WTC11 (cell line): Measurements from ENCODE around the gene FOXD3. TPM values are rescaled to one million over a fixed set of nuclear protein-coding genes. Genes with fewer than 3 reads are reported as not detected.

Experiments used
- ATAC-seq: fragments of 200-7000 bp; cut with Tn5 transposase; 2 replicates; pipeline ENCODE4 v1.10.0; 2021; ENCODE audit warnings: mild to moderate bottlenecking, moderate library complexity
- CTCF ChIA-PET: fragments of 300-600 bp; sonication (Branson Sonifier 250); formaldehyde crosslinking; loops from one replicate; lab custom pipeline; 2021; ENCODE audit warnings: antibody characterized with exemption; lab: Charles Lee
- POLR2A ChIA-PET: fragments of 350-600 bp; sonication (Branson Sonifier 250); formaldehyde crosslinking; loops from one replicate; lab custom pipeline; 2021; ENCODE audit warnings: antibody characterized with exemption; lab: Charles Lee
- DNase-seq: peaks from one replicate; pipeline ENCODE4 v3.0.0; 2021; ENCODE audit warnings: low spot score
- H3K27ac Mint-ChIP-seq: 2 replicates; pipeline ENCODE4 v1.8.0; 2021; ENCODE audit warnings: mixed read lengths
- H3K27me3 Mint-ChIP-seq: 2 replicates; pipeline ENCODE4 v1.8.0; 2021; ENCODE audit warnings: low read depth, mild to moderate bottlenecking, moderate library complexity, mixed read lengths
- H3K36me3 Mint-ChIP-seq: 2 replicates; pipeline ENCODE4 v1.8.0; 2021; ENCODE audit warnings: mixed read lengths
- H3K4me1 Mint-ChIP-seq: 2 replicates; pipeline ENCODE4 v1.8.0; 2022; ENCODE audit warnings: mixed read lengths
- H3K4me3 Mint-ChIP-seq: 2 replicates; pipeline ENCODE4 v1.8.0; 2021; ENCODE audit warnings: mild to moderate bottlenecking, moderate library complexity, mixed read lengths
- H3K9me3 Mint-ChIP-seq: 2 replicates; pipeline ENCODE4 v1.8.0; 2021; ENCODE audit warnings: mixed read lengths
- CREB1 ChIP-seq: sonication (generic); formaldehyde crosslinking; IDR thresholded peaks from 2 replicates; pipeline ENCODE4 v1.8.0; 2023; ENCODE audit warnings: mild to moderate bottlenecking, missing genetic modification reagents
- ESRRA ChIP-seq: sonication (generic); formaldehyde crosslinking; IDR thresholded peaks from 2 replicates; pipeline ENCODE4 v1.8.1; 2022; ENCODE audit warnings: mild to moderate bottlenecking, missing genetic modification reagents, borderline replicate concordance
- FOXJ3 ChIP-seq: sonication (generic); formaldehyde crosslinking; IDR thresholded peaks from 2 replicates; pipeline ENCODE4 v1.9.0; 2021; ENCODE audit warnings: missing genetic modification reagents, mild to moderate bottlenecking, borderline replicate concordance
- GABPB1 ChIP-seq: sonication (generic); formaldehyde crosslinking; IDR thresholded peaks from 2 replicates; pipeline ENCODE4 v1.8.1; 2023; ENCODE audit warnings: mild to moderate bottlenecking, missing genetic modification reagents
- GRHL2 ChIP-seq: fragments of 250-450 bp; sonication (Bioruptor Pico); IDR thresholded peaks from 2 replicates; pipeline ENCODE4 v1.8.0; 2022; ENCODE audit warnings: mild to moderate bottlenecking, moderate library complexity; ENCODE audit not compliant: insufficient replicate concordance, severe bottlenecking
- KAT7 ChIP-seq: sonication (generic); formaldehyde crosslinking; IDR thresholded peaks from 2 replicates; pipeline ENCODE4 v1.8.1; 2023; ENCODE audit warnings: missing genetic modification reagents, mild to moderate bottlenecking, borderline replicate concordance
- MYBL2 ChIP-seq: sonication (generic); formaldehyde crosslinking; IDR thresholded peaks from 2 replicates; pipeline ENCODE4 v1.8.1; 2023; ENCODE audit warnings: mild to moderate bottlenecking, moderate library complexity, missing genetic modification reagents
- NFYB ChIP-seq: sonication (generic); formaldehyde crosslinking; conservative IDR thresholded peaks from 2 replicates; pipeline ENCODE4 v1.8.0; 2022; ENCODE audit warnings: low read depth, missing genetic modification reagents
- NR1H2 ChIP-seq: sonication (generic); formaldehyde crosslinking; IDR thresholded peaks from 2 replicates; pipeline ENCODE4 v1.9.0; 2021; ENCODE audit warnings: mild to moderate bottlenecking, moderate library complexity, missing genetic modification reagents
- PRRX2 ChIP-seq: fragments of 250-450 bp; sonication (Bioruptor Pico); IDR thresholded peaks from 2 replicates; pipeline ENCODE4 v1.8.0; 2021; ENCODE audit warnings: mild to moderate bottlenecking
- RELA ChIP-seq: sonication (generic); formaldehyde crosslinking; IDR thresholded peaks from 2 replicates; pipeline ENCODE4 v1.8.1; 2022; ENCODE audit warnings: missing genetic modification reagents, mild to moderate bottlenecking, borderline replicate concordance
- SMAD4 ChIP-seq: sonication (generic); formaldehyde crosslinking; IDR thresholded peaks from 2 replicates; pipeline ENCODE4 v1.8.0; 2022; ENCODE audit warnings: mild to moderate bottlenecking, missing genetic modification reagents
- TCF7 ChIP-seq: sonication (generic); formaldehyde crosslinking; IDR thresholded peaks from 2 replicates; pipeline ENCODE4 v1.8.0; 2022; ENCODE audit warnings: mild to moderate bottlenecking, low read depth, missing genetic modification reagents, moderate library complexity
- ZNF219 ChIP-seq: sonication (generic); formaldehyde crosslinking; IDR thresholded peaks from 2 replicates; pipeline ENCODE4 v1.8.0; 2023; ENCODE audit warnings: missing genetic modification reagents, mild to moderate bottlenecking, borderline replicate concordance
- ZNF263 ChIP-seq: sonication (generic); formaldehyde crosslinking; IDR thresholded peaks from 2 replicates; pipeline ENCODE4 v1.8.1; 2022; ENCODE audit warnings: low read depth, mild to moderate bottlenecking, moderate library complexity, missing genetic modification reagents
- ZNF671 ChIP-seq: fragments of 250-450 bp; sonication (Bioruptor Pico); IDR thresholded peaks from 2 replicates; pipeline ENCODE4 v1.8.0; 2021; ENCODE audit warnings: mild to moderate bottlenecking
- total RNA-seq: library from RNA; stranded (reverse); gene quantifications from 3 replicates; pipeline ENCODE4 v1.2.3, GENCODE V29; 2021
- TF ChIP-seq, protein P1 (sequence below): sonication (generic); formaldehyde crosslinking; IDR thresholded peaks from 2 replicates; pipeline ENCODE4 v1.8.1; 2023; ENCODE audit warnings: mild to moderate bottlenecking, missing genetic modification reagents, moderate library complexity
- TF ChIP-seq, protein P2 (sequence below): sonication (generic); formaldehyde crosslinking; IDR thresholded peaks from 2 replicates; pipeline ENCODE4 v1.8.1; 2023; ENCODE audit warnings: mild to moderate bottlenecking, moderate library complexity, missing genetic modification reagents
- TF ChIP-seq, protein P3 (sequence below): fragments of 250-450 bp; sonication (Bioruptor Pico); IDR thresholded peaks from 2 replicates; pipeline ENCODE4 v2.1.2; 2022; ENCODE audit warnings: mild to moderate bottlenecking, moderate library complexity
- TF ChIP-seq, protein P4 (sequence below): sonication (generic); formaldehyde crosslinking; IDR thresholded peaks from 2 replicates; pipeline ENCODE4 v1.8.0; 2022; ENCODE audit warnings: mild to moderate bottlenecking, missing genetic modification reagents
- TF ChIP-seq, protein P5 (sequence below): sonication (generic); formaldehyde crosslinking; conservative IDR thresholded peaks from 2 replicates; pipeline ENCODE4 v1.8.1; 2022; ENCODE audit warnings: mild to moderate bottlenecking, missing genetic modification reagents
- TF ChIP-seq, protein P6 (sequence below): sonication (generic); formaldehyde crosslinking; IDR thresholded peaks from 2 replicates; pipeline ENCODE4 v1.8.1; 2023; ENCODE audit warnings: mild to moderate bottlenecking, missing genetic modification reagents
- TF ChIP-seq, protein P7 (sequence below): sonication (generic); formaldehyde crosslinking; IDR thresholded peaks from 2 replicates; pipeline ENCODE4 v1.8.0; 2022; ENCODE audit warnings: missing genetic modification reagents
- TF ChIP-seq, protein P8 (sequence below): sonication (generic); formaldehyde crosslinking; IDR thresholded peaks from 2 replicates; pipeline ENCODE4 v1.8.1; 2023; ENCODE audit warnings: mild to moderate bottlenecking, missing genetic modification reagents, moderate library complexity

The FOXD3 gene
- total RNA-seq, 1 experiment from 2014 or later: 27.5 TPM

DNA sequence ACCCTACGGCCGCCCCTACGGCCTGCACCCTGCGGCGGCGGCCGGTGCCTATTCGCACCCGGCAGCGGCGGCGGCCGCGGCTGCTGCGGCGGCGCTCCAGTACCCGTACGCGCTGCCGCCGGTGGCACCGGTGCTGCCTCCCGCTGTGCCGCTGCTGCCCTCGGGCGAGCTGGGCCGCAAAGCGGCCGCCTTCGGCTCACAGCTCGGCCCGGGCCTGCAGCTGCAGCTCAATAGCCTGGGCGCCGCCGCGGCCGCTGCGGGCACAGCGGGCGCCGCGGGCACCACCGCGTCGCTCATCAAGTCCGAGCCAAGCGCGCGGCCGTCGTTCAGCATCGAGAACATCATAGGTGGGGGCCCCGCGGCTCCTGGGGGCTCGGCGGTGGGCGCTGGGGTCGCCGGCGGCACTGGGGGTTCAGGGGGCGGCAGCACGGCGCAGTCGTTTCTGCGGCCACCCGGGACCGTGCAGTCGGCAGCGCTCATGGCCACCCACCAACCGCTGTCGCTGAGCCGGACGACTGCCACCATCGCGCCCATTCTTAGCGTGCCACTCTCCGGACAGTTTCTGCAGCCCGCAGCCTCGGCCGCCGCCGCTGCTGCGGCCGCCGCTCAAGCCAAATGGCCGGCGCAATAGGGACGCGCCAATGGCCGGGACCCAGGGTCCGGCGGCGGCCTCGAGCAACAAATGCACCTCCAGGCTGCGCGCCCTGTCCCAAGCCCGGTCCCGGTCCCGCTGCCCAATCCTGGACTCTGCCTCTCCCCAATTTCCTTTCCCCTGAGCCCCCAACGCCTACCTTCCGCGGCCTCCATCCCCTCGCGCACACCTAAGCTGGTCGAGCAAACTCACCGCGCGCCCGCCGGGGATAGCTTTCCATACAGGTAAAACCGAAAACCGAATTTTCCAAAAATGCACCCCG, 1.8 kb downstream of the FOXD3 start:
- DNase-seq: peak; percentile 49
- Mint-ChIP-seq H3K4me3 (peak overlapping the region; percentile 93), H3K4me1 (peaks cover 58% of the 10 kb centered on the region), H3K9me3 (no peaks in the 10 kb centered on the region), H3K36me3 (no peaks in the 10 kb centered on the region), H3K27ac (0 out of 2 replicates have a peak overlapping the region, but pooled peaks have one; percentile 53), H3K27me3 (peaks cover 56% of the 10 kb centered on the region)
- ChIA-PET POLR2A (interaction anchor here (1.2 kb wide), 1 partner anchor 29 kb away, joined by 4 read pairs; no protein-coding TSS in a partner anchor), CTCF (interaction anchor here (0.6 to 1.6 kb wide), 10 partner anchors 56 to 584 kb away, joined by 3 to 6 read pairs (median 4); no protein-coding TSS in a partner anchor)
- ATAC-seq: no peak
- TF ChIP-seq, protein P1, sequence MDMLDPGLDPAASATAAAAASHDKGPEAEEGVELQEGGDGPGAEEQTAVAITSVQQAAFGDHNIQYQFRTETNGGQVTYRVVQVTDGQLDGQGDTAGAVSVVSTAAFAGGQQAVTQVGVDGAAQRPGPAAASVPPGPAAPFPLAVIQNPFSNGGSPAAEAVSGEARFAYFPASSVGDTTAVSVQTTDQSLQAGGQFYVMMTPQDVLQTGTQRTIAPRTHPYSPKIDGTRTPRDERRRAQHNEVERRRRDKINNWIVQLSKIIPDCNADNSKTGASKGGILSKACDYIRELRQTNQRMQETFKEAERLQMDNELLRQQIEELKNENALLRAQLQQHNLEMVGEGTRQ: no peak
- TF ChIP-seq PRRX2 (CRISPR knock-in tag) (no peak), NR1H2 (CRISPR knock-in tag) (no peak), GABPB1 (CRISPR knock-in tag) (no peak), MYBL2 (no peak; the same call in 1 of the 2 replicates), ZNF263 (CRISPR knock-in tag) (no peak), ESRRA (CRISPR knock-in tag) (no peak), RELA (CRISPR knock-in tag) (no peak), CREB1 (no peak), NFYB (CRISPR knock-in tag) (no peak), SMAD4 (0 out of 2 replicates have a peak, but pooled peaks have one; percentile 41), KAT7 (CRISPR knock-in tag) (0 out of 2 replicates have a peak, but pooled peaks have one; percentile 47), ZNF671 (no peak), FOXJ3 (CRISPR knock-in tag) (no peak), TCF7 (CRISPR knock-in tag) (no peak), ZNF219 (no peak), GRHL2 (no peak)
- TF ChIP-seq, protein P2, sequence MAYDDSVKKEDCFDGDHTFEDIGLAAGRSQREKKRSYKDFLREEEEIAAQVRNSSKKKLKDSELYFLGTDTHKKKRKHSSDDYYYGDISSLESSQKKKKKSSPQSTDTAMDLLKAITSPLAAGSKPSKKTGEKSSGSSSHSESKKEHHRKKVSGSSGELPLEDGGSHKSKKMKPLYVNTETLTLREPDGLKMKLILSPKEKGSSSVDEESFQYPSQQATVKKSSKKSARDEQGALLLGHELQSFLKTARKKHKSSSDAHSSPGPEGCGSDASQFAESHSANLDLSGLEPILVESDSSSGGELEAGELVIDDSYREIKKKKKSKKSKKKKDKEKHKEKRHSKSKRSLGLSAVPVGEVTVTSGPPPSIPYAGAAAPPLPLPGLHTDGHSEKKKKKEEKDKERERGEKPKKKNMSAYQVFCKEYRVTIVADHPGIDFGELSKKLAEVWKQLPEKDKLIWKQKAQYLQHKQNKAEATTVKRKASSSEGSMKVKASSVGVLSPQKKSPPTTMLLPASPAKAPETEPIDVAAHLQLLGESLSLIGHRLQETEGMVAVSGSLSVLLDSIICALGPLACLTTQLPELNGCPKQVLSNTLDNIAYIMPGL: no peak; the same call in 1 of the 2 replicates
- TF ChIP-seq, protein P3, sequence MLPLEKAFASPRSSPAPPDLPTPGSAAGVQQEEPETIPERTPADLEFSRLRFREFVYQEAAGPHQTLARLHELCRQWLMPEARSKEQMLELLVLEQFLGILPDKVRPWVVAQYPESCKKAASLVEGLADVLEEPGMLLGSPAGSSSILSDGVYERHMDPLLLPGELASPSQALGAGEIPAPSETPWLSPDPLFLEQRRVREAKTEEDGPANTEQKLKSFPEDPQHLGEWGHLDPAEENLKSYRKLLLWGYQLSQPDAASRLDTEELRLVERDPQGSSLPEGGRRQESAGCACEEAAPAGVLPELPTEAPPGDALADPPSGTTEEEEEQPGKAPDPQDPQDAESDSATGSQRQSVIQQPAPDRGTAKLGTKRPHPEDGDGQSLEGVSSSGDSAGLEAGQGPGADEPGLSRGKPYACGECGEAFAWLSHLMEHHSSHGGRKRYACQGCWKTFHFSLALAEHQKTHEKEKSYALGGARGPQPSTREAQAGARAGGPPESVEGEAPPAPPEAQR (CRISPR knock-in tag): no peak
- TF ChIP-seq, protein P4, sequence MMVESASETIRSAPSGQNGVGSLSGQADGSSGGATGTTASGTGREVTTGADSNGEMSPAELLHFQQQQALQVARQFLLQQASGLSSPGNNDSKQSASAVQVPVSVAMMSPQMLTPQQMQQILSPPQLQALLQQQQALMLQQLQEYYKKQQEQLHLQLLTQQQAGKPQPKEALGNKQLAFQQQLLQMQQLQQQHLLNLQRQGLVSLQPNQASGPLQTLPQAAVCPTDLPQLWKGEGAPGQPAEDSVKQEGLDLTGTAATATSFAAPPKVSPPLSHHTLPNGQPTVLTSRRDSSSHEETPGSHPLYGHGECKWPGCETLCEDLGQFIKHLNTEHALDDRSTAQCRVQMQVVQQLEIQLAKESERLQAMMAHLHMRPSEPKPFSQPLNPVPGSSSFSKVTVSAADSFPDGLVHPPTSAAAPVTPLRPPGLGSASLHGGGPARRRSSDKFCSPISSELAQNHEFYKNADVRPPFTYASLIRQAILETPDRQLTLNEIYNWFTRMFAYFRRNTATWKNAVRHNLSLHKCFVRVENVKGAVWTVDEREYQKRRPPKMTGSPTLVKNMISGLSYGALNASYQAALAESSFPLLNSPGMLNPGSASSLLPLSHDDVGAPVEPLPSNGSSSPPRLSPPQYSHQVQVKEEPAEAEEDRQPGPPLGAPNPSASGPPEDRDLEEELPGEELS (CRISPR knock-in tag): 0 out of 2 replicates have a peak, but pooled peaks have one; percentile 16
- TF ChIP-seq, protein P5, sequence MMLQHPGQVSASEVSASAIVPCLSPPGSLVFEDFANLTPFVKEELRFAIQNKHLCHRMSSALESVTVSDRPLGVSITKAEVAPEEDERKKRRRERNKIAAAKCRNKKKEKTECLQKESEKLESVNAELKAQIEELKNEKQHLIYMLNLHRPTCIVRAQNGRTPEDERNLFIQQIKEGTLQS (CRISPR knock-in tag): no peak
- TF ChIP-seq, protein P6, sequence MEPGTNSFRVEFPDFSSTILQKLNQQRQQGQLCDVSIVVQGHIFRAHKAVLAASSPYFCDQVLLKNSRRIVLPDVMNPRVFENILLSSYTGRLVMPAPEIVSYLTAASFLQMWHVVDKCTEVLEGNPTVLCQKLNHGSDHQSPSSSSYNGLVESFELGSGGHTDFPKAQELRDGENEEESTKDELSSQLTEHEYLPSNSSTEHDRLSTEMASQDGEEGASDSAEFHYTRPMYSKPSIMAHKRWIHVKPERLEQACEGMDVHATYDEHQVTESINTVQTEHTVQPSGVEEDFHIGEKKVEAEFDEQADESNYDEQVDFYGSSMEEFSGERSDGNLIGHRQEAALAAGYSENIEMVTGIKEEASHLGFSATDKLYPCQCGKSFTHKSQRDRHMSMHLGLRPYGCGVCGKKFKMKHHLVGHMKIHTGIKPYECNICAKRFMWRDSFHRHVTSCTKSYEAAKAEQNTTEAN (CRISPR knock-in tag): 0 out of 2 replicates have a peak, but pooled peaks have one; percentile 68
- TF ChIP-seq, protein P7, sequence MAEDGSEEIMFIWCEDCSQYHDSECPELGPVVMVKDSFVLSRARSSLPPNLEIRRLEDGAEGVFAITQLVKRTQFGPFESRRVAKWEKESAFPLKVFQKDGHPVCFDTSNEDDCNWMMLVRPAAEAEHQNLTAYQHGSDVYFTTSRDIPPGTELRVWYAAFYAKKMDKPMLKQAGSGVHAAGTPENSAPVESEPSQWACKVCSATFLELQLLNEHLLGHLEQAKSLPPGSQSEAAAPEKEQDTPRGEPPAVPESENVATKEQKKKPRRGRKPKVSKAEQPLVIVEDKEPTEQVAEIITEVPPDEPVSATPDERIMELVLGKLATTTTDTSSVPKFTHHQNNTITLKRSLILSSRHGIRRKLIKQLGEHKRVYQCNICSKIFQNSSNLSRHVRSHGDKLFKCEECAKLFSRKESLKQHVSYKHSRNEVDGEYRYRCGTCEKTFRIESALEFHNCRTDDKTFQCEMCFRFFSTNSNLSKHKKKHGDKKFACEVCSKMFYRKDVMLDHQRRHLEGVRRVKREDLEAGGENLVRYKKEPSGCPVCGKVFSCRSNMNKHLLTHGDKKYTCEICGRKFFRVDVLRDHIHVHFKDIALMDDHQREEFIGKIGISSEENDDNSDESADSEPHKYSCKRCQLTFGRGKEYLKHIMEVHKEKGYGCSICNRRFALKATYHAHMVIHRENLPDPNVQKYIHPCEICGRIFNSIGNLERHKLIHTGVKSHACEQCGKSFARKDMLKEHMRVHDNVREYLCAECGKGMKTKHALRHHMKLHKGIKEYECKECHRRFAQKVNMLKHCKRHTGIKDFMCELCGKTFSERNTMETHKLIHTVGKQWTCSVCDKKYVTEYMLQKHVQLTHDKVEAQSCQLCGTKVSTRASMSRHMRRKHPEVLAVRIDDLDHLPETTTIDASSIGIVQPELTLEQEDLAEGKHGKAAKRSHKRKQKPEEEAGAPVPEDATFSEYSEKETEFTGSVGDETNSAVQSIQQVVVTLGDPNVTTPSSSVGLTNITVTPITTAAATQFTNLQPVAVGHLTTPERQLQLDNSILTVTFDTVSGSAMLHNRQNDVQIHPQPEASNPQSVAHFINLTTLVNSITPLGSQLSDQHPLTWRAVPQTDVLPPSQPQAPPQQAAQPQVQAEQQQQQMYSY: no peak
- TF ChIP-seq, protein P8, sequence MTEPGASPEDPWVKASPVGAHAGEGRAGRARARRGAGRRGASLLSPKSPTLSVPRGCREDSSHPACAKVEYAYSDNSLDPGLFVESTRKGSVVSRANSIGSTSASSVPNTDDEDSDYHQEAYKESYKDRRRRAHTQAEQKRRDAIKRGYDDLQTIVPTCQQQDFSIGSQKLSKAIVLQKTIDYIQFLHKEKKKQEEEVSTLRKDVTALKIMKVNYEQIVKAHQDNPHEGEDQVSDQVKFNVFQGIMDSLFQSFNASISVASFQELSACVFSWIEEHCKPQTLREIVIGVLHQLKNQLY (CRISPR knock-in tag): no peak
